ENCODE measurements around the gene FANCB.

DNA sequence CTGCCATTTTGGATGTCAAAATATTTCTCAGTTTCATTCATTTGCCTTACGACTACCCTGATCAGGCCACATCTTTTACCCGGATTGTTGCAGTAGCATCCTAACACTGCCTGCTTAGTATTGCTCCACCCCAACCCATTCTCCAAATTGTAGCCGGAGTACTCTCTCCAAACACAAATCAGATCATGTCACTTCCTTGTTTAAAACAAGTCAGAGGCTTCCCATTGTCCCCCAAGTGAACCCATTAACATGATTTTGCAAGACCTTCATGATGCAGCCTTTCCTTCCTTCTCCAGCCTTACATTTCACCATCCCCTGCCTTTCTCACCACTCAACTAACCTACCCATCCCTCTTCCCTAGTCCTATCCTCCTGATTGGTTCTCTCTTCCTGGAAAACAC, 53.1 kb downstream of the FANCB start:
- TF ChIP-seq, protein P1, sequence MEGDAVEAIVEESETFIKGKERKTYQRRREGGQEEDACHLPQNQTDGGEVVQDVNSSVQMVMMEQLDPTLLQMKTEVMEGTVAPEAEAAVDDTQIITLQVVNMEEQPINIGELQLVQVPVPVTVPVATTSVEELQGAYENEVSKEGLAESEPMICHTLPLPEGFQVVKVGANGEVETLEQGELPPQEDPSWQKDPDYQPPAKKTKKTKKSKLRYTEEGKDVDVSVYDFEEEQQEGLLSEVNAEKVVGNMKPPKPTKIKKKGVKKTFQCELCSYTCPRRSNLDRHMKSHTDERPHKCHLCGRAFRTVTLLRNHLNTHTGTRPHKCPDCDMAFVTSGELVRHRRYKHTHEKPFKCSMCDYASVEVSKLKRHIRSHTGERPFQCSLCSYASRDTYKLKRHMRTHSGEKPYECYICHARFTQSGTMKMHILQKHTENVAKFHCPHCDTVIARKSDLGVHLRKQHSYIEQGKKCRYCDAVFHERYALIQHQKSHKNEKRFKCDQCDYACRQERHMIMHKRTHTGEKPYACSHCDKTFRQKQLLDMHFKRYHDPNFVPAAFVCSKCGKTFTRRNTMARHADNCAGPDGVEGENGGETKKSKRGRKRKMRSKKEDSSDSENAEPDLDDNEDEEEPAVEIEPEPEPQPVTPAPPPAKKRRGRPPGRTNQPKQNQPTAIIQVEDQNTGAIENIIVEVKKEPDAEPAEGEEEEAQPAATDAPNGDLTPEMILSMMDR (conservative IDR thresholded peaks at IDR 0.05): no peak
- TF ChIP-seq ZFX (IDR thresholded peaks at IDR 0.05): no peak

Data from C4-2B (cell line).